H1 (cell line): ENCODE data around the gene RPL12. TPM values are rescaled to one million over a fixed set of nuclear protein-coding genes. Genes with fewer than 3 reads are reported as not detected.

ENCODE experiments used
- NANOG ChIP-seq: IDR thresholded peaks from 2 replicates; pipeline ENCODE4 v1.6.1; 2011; ENCODE audit warnings: low read length, low read depth, mild to moderate bottlenecking, inconsistent platforms; ENCODE audit not compliant: insufficient read depth, poor library complexity, severe bottlenecking
- NRF1 ChIP-seq: IDR thresholded peaks from 2 replicates; pipeline ENCODE4 v1.6.1; 2011; ENCODE audit warnings: mild to moderate bottlenecking, low read depth, low read length, improper control_type of control experiment
- SP1 ChIP-seq: IDR thresholded peaks from 2 replicates; pipeline ENCODE4 v1.6.1; 2011; ENCODE audit warnings: low read depth, low read length
- polyA plus RNA-seq, 7 experiments: library from polyadenylated mRNA; depleted of rRNA in 3 of 7; stranded (reverse) in 5 of 7; unstranded in 2 of 7; fragments of >200 nt in 5 of 7; fragments of 200-250 nt in 2 of 7; gene quantifications; 1 replicate in 5 of 7; 2 replicates in 1 of 7; 4 replicates in 1 of 7; pipeline versions ENCODE4 v1.2.1 to v1.2.3, GENCODE V29; 2011 to 2013; ENCODE audit warnings: missing spikeins in 2 of 7, mixed read lengths in 2 of 7
- total RNA-seq: library from RNA; stranded (reverse); fragmentation: NEBNext Ultra II Directional; extraction: Animal tissue kit (Norgen Biotek cat#: 25700); gene quantifications from 2 replicates; pipeline ENCODE4 v1.2.1, GENCODE V29; 2021
- TF ChIP-seq, protein P1 (sequence below): fragments of 300-600 bp; sonication (generic); IDR thresholded peaks from 2 replicates; pipeline ENCODE4 v1.7.1; 2012; ENCODE audit warnings: low read length, moderate library complexity, mild to moderate bottlenecking, inconsistent platforms; ENCODE audit not compliant: insufficient replicate concordance

Gene RPL12
- total and polyA plus RNA-seq, 2 of the 8 experiments (the other 6 are each of a cell fraction or from before 2014, with no cell fraction given), result 1,993 to 4,892 TPM

DNA sequence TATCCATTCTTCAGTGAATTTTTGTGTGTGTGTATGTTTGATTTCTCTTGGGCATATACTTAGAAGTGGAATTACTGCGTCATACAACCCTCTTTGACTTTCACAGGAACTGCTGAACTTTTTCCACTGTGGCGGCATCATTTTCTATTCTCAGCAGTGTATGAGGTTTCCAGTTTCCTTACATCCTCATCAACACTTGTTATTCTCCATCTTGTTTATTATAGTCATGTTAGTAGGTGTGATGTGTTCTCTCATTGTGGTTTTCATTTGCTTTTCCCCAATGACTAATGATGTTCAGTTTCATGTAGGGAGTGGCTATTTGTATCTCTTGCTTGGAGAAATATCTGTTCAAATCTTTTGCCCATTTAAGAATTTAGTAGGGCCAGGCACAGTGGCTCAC, 24.4 kb downstream of the RPL12 start (continued):
- TF ChIP-seq NRF1 (no peak), NANOG (no peak), SP1 (no peak)
- TF ChIP-seq, protein P1, sequence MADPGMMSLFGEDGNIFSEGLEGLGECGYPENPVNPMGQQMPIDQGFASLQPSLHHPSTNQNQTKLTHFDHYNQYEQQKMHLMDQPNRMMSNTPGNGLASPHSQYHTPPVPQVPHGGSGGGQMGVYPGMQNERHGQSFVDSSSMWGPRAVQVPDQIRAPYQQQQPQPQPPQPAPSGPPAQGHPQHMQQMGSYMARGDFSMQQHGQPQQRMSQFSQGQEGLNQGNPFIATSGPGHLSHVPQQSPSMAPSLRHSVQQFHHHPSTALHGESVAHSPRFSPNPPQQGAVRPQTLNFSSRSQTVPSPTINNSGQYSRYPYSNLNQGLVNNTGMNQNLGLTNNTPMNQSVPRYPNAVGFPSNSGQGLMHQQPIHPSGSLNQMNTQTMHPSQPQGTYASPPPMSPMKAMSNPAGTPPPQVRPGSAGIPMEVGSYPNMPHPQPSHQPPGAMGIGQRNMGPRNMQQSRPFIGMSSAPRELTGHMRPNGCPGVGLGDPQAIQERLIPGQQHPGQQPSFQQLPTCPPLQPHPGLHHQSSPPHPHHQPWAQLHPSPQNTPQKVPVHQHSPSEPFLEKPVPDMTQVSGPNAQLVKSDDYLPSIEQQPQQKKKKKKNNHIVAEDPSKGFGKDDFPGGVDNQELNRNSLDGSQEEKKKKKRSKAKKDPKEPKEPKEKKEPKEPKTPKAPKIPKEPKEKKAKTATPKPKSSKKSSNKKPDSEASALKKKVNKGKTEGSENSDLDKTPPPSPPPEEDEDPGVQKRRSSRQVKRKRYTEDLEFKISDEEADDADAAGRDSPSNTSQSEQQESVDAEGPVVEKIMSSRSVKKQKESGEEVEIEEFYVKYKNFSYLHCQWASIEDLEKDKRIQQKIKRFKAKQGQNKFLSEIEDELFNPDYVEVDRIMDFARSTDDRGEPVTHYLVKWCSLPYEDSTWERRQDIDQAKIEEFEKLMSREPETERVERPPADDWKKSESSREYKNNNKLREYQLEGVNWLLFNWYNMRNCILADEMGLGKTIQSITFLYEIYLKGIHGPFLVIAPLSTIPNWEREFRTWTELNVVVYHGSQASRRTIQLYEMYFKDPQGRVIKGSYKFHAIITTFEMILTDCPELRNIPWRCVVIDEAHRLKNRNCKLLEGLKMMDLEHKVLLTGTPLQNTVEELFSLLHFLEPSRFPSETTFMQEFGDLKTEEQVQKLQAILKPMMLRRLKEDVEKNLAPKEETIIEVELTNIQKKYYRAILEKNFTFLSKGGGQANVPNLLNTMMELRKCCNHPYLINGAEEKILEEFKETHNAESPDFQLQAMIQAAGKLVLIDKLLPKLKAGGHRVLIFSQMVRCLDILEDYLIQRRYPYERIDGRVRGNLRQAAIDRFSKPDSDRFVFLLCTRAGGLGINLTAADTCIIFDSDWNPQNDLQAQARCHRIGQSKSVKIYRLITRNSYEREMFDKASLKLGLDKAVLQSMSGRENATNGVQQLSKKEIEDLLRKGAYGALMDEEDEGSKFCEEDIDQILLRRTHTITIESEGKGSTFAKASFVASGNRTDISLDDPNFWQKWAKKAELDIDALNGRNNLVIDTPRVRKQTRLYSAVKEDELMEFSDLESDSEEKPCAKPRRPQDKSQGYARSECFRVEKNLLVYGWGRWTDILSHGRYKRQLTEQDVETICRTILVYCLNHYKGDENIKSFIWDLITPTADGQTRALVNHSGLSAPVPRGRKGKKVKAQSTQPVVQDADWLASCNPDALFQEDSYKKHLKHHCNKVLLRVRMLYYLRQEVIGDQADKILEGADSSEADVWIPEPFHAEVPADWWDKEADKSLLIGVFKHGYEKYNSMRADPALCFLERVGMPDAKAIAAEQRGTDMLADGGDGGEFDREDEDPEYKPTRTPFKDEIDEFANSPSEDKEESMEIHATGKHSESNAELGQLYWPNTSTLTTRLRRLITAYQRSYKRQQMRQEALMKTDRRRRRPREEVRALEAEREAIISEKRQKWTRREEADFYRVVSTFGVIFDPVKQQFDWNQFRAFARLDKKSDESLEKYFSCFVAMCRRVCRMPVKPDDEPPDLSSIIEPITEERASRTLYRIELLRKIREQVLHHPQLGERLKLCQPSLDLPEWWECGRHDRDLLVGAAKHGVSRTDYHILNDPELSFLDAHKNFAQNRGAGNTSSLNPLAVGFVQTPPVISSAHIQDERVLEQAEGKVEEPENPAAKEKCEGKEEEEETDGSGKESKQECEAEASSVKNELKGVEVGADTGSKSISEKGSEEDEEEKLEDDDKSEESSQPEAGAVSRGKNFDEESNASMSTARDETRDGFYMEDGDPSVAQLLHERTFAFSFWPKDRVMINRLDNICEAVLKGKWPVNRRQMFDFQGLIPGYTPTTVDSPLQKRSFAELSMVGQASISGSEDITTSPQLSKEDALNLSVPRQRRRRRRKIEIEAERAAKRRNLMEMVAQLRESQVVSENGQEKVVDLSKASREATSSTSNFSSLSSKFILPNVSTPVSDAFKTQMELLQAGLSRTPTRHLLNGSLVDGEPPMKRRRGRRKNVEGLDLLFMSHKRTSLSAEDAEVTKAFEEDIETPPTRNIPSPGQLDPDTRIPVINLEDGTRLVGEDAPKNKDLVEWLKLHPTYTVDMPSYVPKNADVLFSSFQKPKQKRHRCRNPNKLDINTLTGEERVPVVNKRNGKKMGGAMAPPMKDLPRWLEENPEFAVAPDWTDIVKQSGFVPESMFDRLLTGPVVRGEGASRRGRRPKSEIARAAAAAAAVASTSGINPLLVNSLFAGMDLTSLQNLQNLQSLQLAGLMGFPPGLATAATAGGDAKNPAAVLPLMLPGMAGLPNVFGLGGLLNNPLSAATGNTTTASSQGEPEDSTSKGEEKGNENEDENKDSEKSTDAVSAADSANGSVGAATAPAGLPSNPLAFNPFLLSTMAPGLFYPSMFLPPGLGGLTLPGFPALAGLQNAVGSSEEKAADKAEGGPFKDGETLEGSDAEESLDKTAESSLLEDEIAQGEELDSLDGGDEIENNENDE, result no peak
